HG03135 (cell line): ENCODE measurements around the gene MAP7.

Experiments used
- ATAC-seq: cut with Tn5 transposase; IDR thresholded peaks from one replicate; pipeline ENCODE4 v1.9.1; 2021; ENCODE audit warnings: mild to moderate bottlenecking, moderate library complexity; ENCODE audit not compliant: unreplicated experiment

The MAP7 gene

GRCh38 chr6:136534268-136534667, 16.0 kb downstream of the MAP7 start:
- no peak for ATAC-seq

GRCh38 chr6:136533487-136533886, 16.7 kb downstream of the MAP7 start:
- no peak for ATAC-seq

- ATAC-seq, result no peak
Measured at GRCh38 chr6:136532030-136532429, 18.2 kb downstream of the MAP7 start.

GRCh38 chr6:136529710-136530109, 20.5 kb downstream of the MAP7 start:
- no peak for ATAC-seq

- ATAC-seq, result no peak
Measured at GRCh38 chr6:136528477-136528876, 21.7 kb downstream of the MAP7 start.

GRCh38 chr6:136527831-136528230, 22.4 kb downstream of the MAP7 start:
- no peak for ATAC-seq

- no peak for ATAC-seq
Measured at GRCh38 chr6:136526937-136527336, 23.3 kb downstream of the MAP7 start.

GRCh38 chr6:136526196-136526930, 23.9 kb downstream of the MAP7 start:
- no peak for ATAC-seq

GRCh38 chr6:136525586-136526195, 24.5 kb downstream of the MAP7 start:
- no peak for ATAC-seq

GRCh38 chr6:136524936-136525413, 25.2 kb downstream of the MAP7 start:
- ATAC-seq, result no peak

GRCh38 chr6:136524339-136524935, 25.8 kb downstream of the MAP7 start:
- no peak for ATAC-seq

- no peak for ATAC-seq
Measured at GRCh38 chr6:136523196-136523595, 27.0 kb downstream of the MAP7 start.

GRCh38 chr6:136522636-136523035, 27.6 kb downstream of the MAP7 start:
- no peak for ATAC-seq

- ATAC-seq, result no peak
Measured at GRCh38 chr6:136521911-136522310, 28.3 kb downstream of the MAP7 start.

- ATAC-seq, result no peak
Measured at GRCh38 chr6:136521427-136521826, 28.8 kb downstream of the MAP7 start.

- no peak for ATAC-seq
Measured at GRCh38 chr6:136520517-136520916, 29.7 kb downstream of the MAP7 start.

- ATAC-seq, result no peak
Measured at GRCh38 chr6:136517582-136517981, 32.6 kb downstream of the MAP7 start.

GRCh38 chr6:136517002-136517401, 33.2 kb downstream of the MAP7 start:
- ATAC-seq, result no peak

- ATAC-seq, result no peak
Measured at GRCh38 chr6:136514591-136514990, 35.6 kb downstream of the MAP7 start.

GRCh38 chr6:136511926-136512325, 38.3 kb downstream of the MAP7 start:
- ATAC-seq, result no peak

- no peak for ATAC-seq
Measured at GRCh38 chr6:136511397-136511796, 38.8 kb downstream of the MAP7 start.

- no peak for ATAC-seq
Measured at GRCh38 chr6:136510782-136511181, 39.4 kb downstream of the MAP7 start.
